Measurements from ENCODE around the gene PNPLA5.

DNA sequence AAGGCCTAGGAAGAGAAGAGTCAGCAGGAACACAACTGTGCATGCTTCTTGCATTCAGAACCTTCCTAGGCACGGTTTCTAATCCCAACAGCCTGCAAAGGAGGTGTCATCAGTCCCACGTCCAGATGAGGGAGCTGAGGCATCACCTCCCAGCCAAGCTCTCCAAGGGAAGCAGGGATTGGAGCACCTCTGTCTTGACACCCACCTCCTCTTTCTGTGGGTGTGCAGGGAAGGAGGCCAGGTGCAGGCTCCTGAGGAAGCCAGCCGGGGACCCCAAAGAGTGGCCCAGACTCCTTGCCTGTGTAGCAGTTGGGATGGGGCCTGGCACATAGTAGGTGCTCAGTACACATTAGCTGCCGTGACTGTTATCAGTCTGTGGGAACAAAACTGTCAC lies 2.0 kb downstream of the PNPLA5 start:
- TF ChIP-seq PYGO2 (tag; IDR thresholded peaks at IDR 0.05) (no peak), CBFB (CRISPR knock-in tag; IDR thresholded peaks at IDR 0.05) (no peak), ZNF830 (CRISPR knock-in tag; IDR thresholded peaks at IDR 0.05) (no peak)
